Measurements from ENCODE around the gene GCC2.

- TF ChIP-seq CTCF (IDR thresholded peaks at IDR 0.05) (no peak), POLR2A (IDR thresholded peaks at IDR 0.05) (no peak)
These were observed 30.6 kb upstream of the GCC2 start for GRCh38 chr2:108418416-108418815.
